Stimulated activated naive CD8-positive, alpha-beta T cell treated with anti-CD3 and anti-CD28 coated beads, Interleukin-15, Interleukin-2, amounts not matched to agents 100 ng/mL and 50 ng/mL, for 24 hours (primary cell): Measurements from ENCODE around the gene BZW2.

Experiments
- H3K27ac Mint-ChIP-seq: one replicate; pipeline ENCODE4 v1.8.0; 2021; ENCODE audit warnings: mild to moderate bottlenecking, mixed read lengths
- H3K27me3 Mint-ChIP-seq: one replicate; pipeline ENCODE4 v1.8.0; 2021; ENCODE audit warnings: mixed read lengths
- H3K36me3 Mint-ChIP-seq: one replicate; pipeline ENCODE4 v1.8.0; 2021; ENCODE audit warnings: low read depth, mixed read lengths
- H3K4me1 Mint-ChIP-seq: one replicate; pipeline ENCODE4 v1.8.0; 2021; ENCODE audit warnings: low read depth, mixed read lengths
- H3K4me3 Mint-ChIP-seq: one replicate; pipeline ENCODE4 v1.8.0; 2021; ENCODE audit warnings: mild to moderate bottlenecking, mixed read lengths
- H3K9me3 Mint-ChIP-seq: one replicate; pipeline ENCODE4 v1.8.0; 2021; ENCODE audit warnings: mixed read lengths

The BZW2 gene

GRCh38 chr7:16735020-16735419, 89.0 kb downstream of the BZW2 start:
- Mint-ChIP-seq H3K27ac (no peak overlapping the region), H3K36me3 (no peaks in the 10 kb centered on the region), H3K4me1 (no peaks in the 10 kb centered on the region), H3K4me3 (no peak overlapping the region), H3K9me3 (no peaks in the 10 kb centered on the region), H3K27me3 (no peaks in the 10 kb centered on the region)

GRCh38 chr7:16738011-16738688, 92.2 kb downstream of the BZW2 start:
- peaks cover 9% of the 10 kb centered on the region for H3K4me1 Mint-ChIP-seq

GRCh38 chr7:16739863-16740622, 94.1 kb downstream of the BZW2 start:
- no peak overlapping the region for H3K4me3 Mint-ChIP-seq
- H3K9me3 Mint-ChIP-seq, result no peaks in the 10 kb centered on the region
- peaks cover 9% of the 10 kb centered on the region for H3K4me1 Mint-ChIP-seq
- H3K27me3 Mint-ChIP-seq, result no peaks in the 10 kb centered on the region
- H3K27ac Mint-ChIP-seq, result peak overlapping the region; percentile 19
- H3K36me3 Mint-ChIP-seq, result no peaks in the 10 kb centered on the region

More at GRCh38 chr7:16738011-16738688, 92.2 kb downstream of the BZW2 start:
- Mint-ChIP-seq H3K4me3 (no peak overlapping the region), H3K9me3 (no peaks in the 10 kb centered on the region), H3K36me3 (no peaks in the 10 kb centered on the region), H3K27ac (no peak overlapping the region), H3K27me3 (no peaks in the 10 kb centered on the region)

- Mint-ChIP-seq H3K27ac (peak overlapping the region; percentile 19), H3K36me3 (no peaks in the 10 kb centered on the region), H3K4me1 (peaks cover 9% of the 10 kb centered on the region), H3K27me3 (no peaks in the 10 kb centered on the region), H3K9me3 (no peaks in the 10 kb centered on the region), H3K4me3 (no peak overlapping the region)
Measured at GRCh38 chr7:16740623-16740953, 94.6 kb downstream of the BZW2 start.

- H3K4me3 Mint-ChIP-seq, result no peak overlapping the region
- peaks cover 9% of the 10 kb centered on the region for H3K4me1 Mint-ChIP-seq
- no peaks in the 10 kb centered on the region for H3K27me3 Mint-ChIP-seq
- H3K27ac Mint-ChIP-seq, result no peak overlapping the region
- no peaks in the 10 kb centered on the region for H3K36me3 Mint-ChIP-seq
- no peaks in the 10 kb centered on the region for H3K9me3 Mint-ChIP-seq
Measured at GRCh38 chr7:16740996-16741395, 95.0 kb downstream of the BZW2 start.

GRCh38 chr7:16741676-16742075, 95.7 kb downstream of the BZW2 start:
- Mint-ChIP-seq H3K4me1 (peaks cover 9% of the 10 kb centered on the region), H3K36me3 (no peaks in the 10 kb centered on the region), H3K9me3 (no peaks in the 10 kb centered on the region), H3K27ac (no peak overlapping the region), H3K4me3 (no peak overlapping the region), H3K27me3 (no peaks in the 10 kb centered on the region)

- no peak overlapping the region for H3K4me3 Mint-ChIP-seq
- H3K9me3 Mint-ChIP-seq, result no peaks in the 10 kb centered on the region
- H3K27me3 Mint-ChIP-seq, result no peaks in the 10 kb centered on the region
- H3K36me3 Mint-ChIP-seq, result no peaks in the 10 kb centered on the region
- H3K4me1 Mint-ChIP-seq, result peaks cover 9% of the 10 kb centered on the region
- no peak overlapping the region for H3K27ac Mint-ChIP-seq
Measured at GRCh38 chr7:16742547-16742946, 96.6 kb downstream of the BZW2 start.

- Mint-ChIP-seq H3K4me3 (no peak overlapping the region), H3K27ac (no peak overlapping the region), H3K4me1 (peaks cover 9% of the 10 kb centered on the region), H3K27me3 (no peaks in the 10 kb centered on the region), H3K9me3 (no peaks in the 10 kb centered on the region), H3K36me3 (no peaks in the 10 kb centered on the region)
Measured at GRCh38 chr7:16743236-16743635, 97.3 kb downstream of the BZW2 start.

GRCh38 chr7:16744518-16745250, 98.7 kb downstream of the BZW2 start:
- Mint-ChIP-seq H3K4me1 (peaks cover 9% of the 10 kb centered on the region), H3K9me3 (no peaks in the 10 kb centered on the region), H3K27ac (no peak overlapping the region), H3K4me3 (no peak overlapping the region), H3K36me3 (no peaks in the 10 kb centered on the region), H3K27me3 (peaks cover 3% of the 10 kb centered on the region)

- H3K27me3 Mint-ChIP-seq, result peaks cover 3% of the 10 kb centered on the region
- no peak overlapping the region for H3K27ac Mint-ChIP-seq
- H3K36me3 Mint-ChIP-seq, result no peaks in the 10 kb centered on the region
- no peaks in the 10 kb centered on the region for H3K9me3 Mint-ChIP-seq
- H3K4me3 Mint-ChIP-seq, result no peak overlapping the region
- H3K4me1 Mint-ChIP-seq, result peaks cover 3% of the 10 kb centered on the region
Measured at GRCh38 chr7:16745645-16746044, 99.7 kb downstream of the BZW2 start.

GRCh38 chr7:16747102-16747501, 101.1 kb downstream of the BZW2 start:
- H3K27me3 Mint-ChIP-seq, result peaks cover 3% of the 10 kb centered on the region
- H3K4me3 Mint-ChIP-seq, result no peak overlapping the region
- H3K36me3 Mint-ChIP-seq, result no peaks in the 10 kb centered on the region
- H3K9me3 Mint-ChIP-seq, result no peaks in the 10 kb centered on the region
- H3K4me1 Mint-ChIP-seq, result no peaks in the 10 kb centered on the region
- H3K27ac Mint-ChIP-seq, result no peak overlapping the region

GRCh38 chr7:16753102-16753931, 107.3 kb downstream of the BZW2 start, which contains the start of gene TSPAN13:
Gene TSPAN13, plus strand, starts transcription at chr7:16753755. Its CDS starts 213 bp downstream, at chr7:16753968.
- Mint-ChIP-seq H3K4me3 (peak within 1 kb of the TSS; percentile 84), H3K27me3 (peaks cover 37% of the 10 kb centered on the region), H3K27ac (no peak within 1 kb of the TSS), H3K4me1 (peaks cover 15% of the 10 kb centered on the region), H3K9me3 (no peaks in the 10 kb centered on the region), H3K36me3 (no peaks in the 10 kb centered on the region)

- H3K4me1 Mint-ChIP-seq, result peaks cover 17% of the 10 kb centered on the region
- H3K36me3 Mint-ChIP-seq, result no peaks in the 10 kb centered on the region
- no peaks in the 10 kb centered on the region for H3K9me3 Mint-ChIP-seq
- peaks cover 34% of the 10 kb centered on the region for H3K27me3 Mint-ChIP-seq
- H3K27ac Mint-ChIP-seq, result no peak overlapping the region
- peak overlapping the region; percentile 84 for H3K4me3 Mint-ChIP-seq
Measured at GRCh38 chr7:16753932-16754855, 108.2 kb downstream of the BZW2 start.
